ENCODE data around the gene SUSD4.

The SUSD4 gene

GRCh38 chr1:223248001-223248769 lies 115.8 kb downstream of the SUSD4 start:
- no peak for DNase-seq

GRCh38 chr1:223246476-223247112 lies 117.4 kb downstream of the SUSD4 start:
- DNase-seq: no peak

- DNase-seq: no peak
Measured at GRCh38 chr1:223245983-223246382, 118.0 kb downstream of the SUSD4 start.

GRCh38 chr1:223245411-223245810 lies 118.6 kb downstream of the SUSD4 start:
- no peak for DNase-seq

GRCh38 chr1:223244366-223245103 lies 119.4 kb downstream of the SUSD4 start:
- no peak for DNase-seq

GRCh38 chr1:223243441-223244050 lies 120.4 kb downstream of the SUSD4 start:
- no peak for DNase-seq

GRCh38 chr1:223242971-223243370 lies 121.0 kb downstream of the SUSD4 start:
- DNase-seq: no peak

- no peak for DNase-seq
Measured at GRCh38 chr1:223242382-223242955, 121.5 kb downstream of the SUSD4 start.

- no peak for DNase-seq
Measured at GRCh38 chr1:223240122-223240521, 123.9 kb downstream of the SUSD4 start.

- DNase-seq: no peak
Measured at GRCh38 chr1:223235091-223235490, 128.9 kb downstream of the SUSD4 start.

- no peak for DNase-seq
Measured at GRCh38 chr1:223234534-223234933, 129.4 kb downstream of the SUSD4 start.

- DNase-seq: no peak
Measured at GRCh38 chr1:223234170-223234514, 129.8 kb downstream of the SUSD4 start.

GRCh38 chr1:223233410-223234169 lies 130.4 kb downstream of the SUSD4 start:
- DNase-seq: no peak

- DNase-seq: no peak
Measured at GRCh38 chr1:223233019-223233409, 131.0 kb downstream of the SUSD4 start.

- DNase-seq: no peak
Measured at GRCh38 chr1:223231581-223231980, 132.4 kb downstream of the SUSD4 start.

GRCh38 chr1:223231011-223231572 lies 132.9 kb downstream of the SUSD4 start:
- no peak for DNase-seq

- no peak for DNase-seq
Measured at GRCh38 chr1:223230161-223230881, 133.7 kb downstream of the SUSD4 start.

- DNase-seq: no peak
Measured at GRCh38 chr1:223229756-223230155, 134.2 kb downstream of the SUSD4 start.

- DNase-seq: no peak
Measured at GRCh38 chr1:223228931-223229528, 134.9 kb downstream of the SUSD4 start.

- DNase-seq: no peak
Measured at GRCh38 chr1:223228201-223228600, 135.8 kb downstream of the SUSD4 start.

Measured in activated CD8-positive, alpha-beta memory T cell treated with anti-CD3 and anti-CD28 coated beads, Interleukin-2, amount 50 U/mL, for 4 hours (primary cell).